ENCODE data around the gene TEN1. TPM values are rescaled to one million over a fixed set of nuclear protein-coding genes. Genes with fewer than 3 reads are reported as not detected.

TEN1 gene
- total RNA-seq, 2 donors from 2014 or later = 13.4 to 20.5 TPM

Other genes with a start within 250 kb of the TEN1 start
- gene GALK1, start 214.0 kb upstream of the TEN1 start, total RNA-seq = 10 to 100 TPM; 54.7 to 74.8 TPM
- 10 to 100 TPM; 15.3 to 29.3 TPM for gene UNK, start 194.4 kb upstream of the TEN1 start, total RNA-seq
- gene UNC13D, start 134.8 kb upstream of the TEN1 start, total RNA-seq = 100 to 1,000 TPM; 128 to 143 TPM
- gene WBP2, start 123.9 kb upstream of the TEN1 start, total RNA-seq = 100 to 1,000 TPM in 1 of 2 donors, 10 to 100 TPM in 1; 78.2 to 144 TPM
- gene TRIM47, start 100.7 kb upstream of the TEN1 start, total RNA-seq = 10 to 100 TPM; 11.5 to 26.2 TPM
- 10 to 100 TPM; 16.2 to 31.9 TPM for gene TRIM65, start 82.3 kb upstream of the TEN1 start, total RNA-seq
- gene MRPL38, start 74.4 kb upstream of the TEN1 start, total RNA-seq = 100 to 1,000 TPM; 101 to 105 TPM
- gene FBF1, start 38.2 kb upstream of the TEN1 start, total RNA-seq = 10 to 100 TPM; 13.3 to 20.6 TPM
- gene ACOX1, start 74 bp upstream of the TEN1 start, total RNA-seq = 10 to 100 TPM; 31.3 to 42.1 TPM
- 1 to 10 TPM; 6.9 to 8.3 TPM for gene CDK3, start 21.6 kb downstream of the TEN1 start, total RNA-seq
- gene EVPL, start 48.1 kb downstream of the TEN1 start, total RNA-seq = 1 to 10 TPM in 1 of 2 donors, under 1 TPM in 1; 0.34 to 1.5 TPM
- gene SRP68, start 93.3 kb downstream of the TEN1 start, total RNA-seq = 100 to 1,000 TPM in 1 of 2 donors, 10 to 100 TPM in 1; 78.8 to 162 TPM
- 10 to 100 TPM in 1 of 2 donors, 1 to 10 TPM in 1; 6.2 to 14.6 TPM for gene GALR2, start 95.5 kb downstream of the TEN1 start, total RNA-seq
- 10 to 100 TPM in 1 of 2 donors, 1 to 10 TPM in 1; 6.8 to 15.7 TPM for gene ZACN, start 99.9 kb downstream of the TEN1 start, total RNA-seq
- 10 to 100 TPM; 85.0 to 91.9 TPM for gene EXOC7, start 124.5 kb downstream of the TEN1 start, total RNA-seq
- under 1 TPM; 0.46 to 0.56 TPM for gene FOXJ1, start 162.0 kb downstream of the TEN1 start, total RNA-seq